DMS 273 (cell line): ENCODE data around the gene TAF11L14.

Source experiments
- DNase-seq: peaks from one replicate; lab custom pipeline; 2025; ENCODE audit not compliant: unreplicated experiment; lab: John Stamatoyannopoulos, UW

The TAF11L14 gene

GRCh38 chr5:17678751-17679324 is 44.6 kb downstream of the TAF11L14 start:
- DNase-seq, result no peak

- DNase-seq, result no peak
Measured at GRCh38 chr5:17679597-17680203, 45.4 kb downstream of the TAF11L14 start.

GRCh38 chr5:17680737-17681136 is 46.5 kb downstream of the TAF11L14 start:
- no peak for DNase-seq
